Activated naive CD4-positive, alpha-beta T cell treated with anti-CD3 and anti-CD28 coated beads, Interleukin-2, amount 50 U/mL, for 16 hours (primary cell): ENCODE data around the gene KCNJ11.
A peak's percentile ranks its signal among the peaks of the same experiment; 100 is the strongest.

Experiments
- DNase-seq: peaks from one replicate; pipeline ENCODE4 v3.0.0-alpha.2; 2020

The KCNJ11 gene

DNA sequence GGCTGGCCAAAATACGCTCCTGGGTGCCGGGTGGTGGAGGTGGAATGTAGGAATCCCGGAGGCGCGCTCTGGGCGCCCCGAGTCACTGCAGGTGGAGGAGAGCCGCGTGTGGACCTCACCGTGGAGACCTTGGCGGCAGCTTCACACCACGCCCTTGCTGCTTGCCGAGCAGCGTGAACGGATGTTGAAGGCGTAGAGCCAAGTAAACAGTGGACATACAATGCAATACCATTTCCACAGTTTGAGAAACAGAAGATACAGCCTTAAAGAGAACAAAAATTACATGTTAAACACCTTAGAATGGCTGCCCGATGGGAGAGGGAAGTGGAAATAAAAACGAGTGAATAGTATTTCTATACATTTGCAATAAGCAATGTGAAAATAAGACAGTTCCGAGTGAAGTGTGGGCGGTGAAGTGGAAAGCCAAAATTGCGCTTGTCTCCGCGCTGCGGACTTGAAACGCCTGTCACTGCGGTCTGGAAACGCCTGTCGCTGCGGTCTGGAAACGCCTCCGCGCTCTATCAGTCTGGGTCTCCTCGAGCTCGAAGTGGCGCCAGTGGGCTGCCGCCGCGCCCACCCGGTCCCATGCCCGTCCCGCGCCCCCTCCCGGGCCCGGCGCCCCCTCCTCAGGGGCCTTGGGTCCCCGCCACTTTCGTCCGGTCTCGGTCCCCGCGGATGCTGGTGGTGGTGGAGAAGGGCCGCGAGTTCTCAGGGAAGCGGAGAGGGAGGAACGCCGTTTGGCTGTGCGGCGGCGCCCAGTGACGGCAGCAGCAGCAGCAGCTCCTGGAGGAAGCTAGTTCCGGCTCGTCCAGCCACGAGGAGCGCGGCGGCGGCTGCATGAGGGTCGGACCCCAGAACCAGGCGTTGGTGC is 35.3 kb downstream of the KCNJ11 start:
- peak; percentile 54 for DNase-seq

DNA sequence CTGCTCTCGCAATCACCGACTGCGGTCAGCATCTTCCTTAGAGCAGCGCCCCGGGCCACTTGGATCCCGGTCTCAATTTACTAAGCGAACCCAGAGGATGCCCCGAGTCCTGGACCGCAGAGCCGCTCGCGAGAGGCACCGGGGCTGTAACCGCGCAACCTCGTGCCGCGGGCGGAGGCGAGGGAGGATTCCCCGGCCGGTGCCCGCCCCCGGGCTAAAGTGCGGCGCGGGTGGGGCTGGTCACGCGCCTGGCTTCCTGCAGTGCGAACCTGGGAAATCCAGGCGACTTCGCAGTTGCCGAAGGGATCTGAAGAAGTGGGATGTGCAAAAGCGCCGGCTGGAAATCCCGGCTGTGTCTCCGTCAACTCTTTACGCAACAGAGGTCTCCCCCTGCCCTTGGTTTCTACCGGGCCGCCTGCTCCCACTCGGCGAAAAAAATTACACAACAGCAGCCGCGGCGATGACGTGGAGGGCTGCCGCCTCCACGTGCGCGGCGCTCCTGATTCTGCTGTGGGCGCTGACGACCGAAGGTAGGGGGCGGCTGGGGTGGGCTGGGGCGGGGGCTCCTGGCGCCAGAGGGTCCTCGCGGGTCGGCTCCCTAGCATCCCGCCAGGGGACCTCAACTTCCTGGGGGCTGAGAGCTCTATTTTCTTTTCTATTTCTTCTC is 36.8 kb downstream of the KCNJ11 start, which contains the start of gene NCR3LG1:
NCR3LG1 (plus strand) TSS at position 291 of the 667 bp plus-strand sequence; CDS start at position 461, 170 bp downstream.
- DNase-seq: peak; percentile 65

DNA sequence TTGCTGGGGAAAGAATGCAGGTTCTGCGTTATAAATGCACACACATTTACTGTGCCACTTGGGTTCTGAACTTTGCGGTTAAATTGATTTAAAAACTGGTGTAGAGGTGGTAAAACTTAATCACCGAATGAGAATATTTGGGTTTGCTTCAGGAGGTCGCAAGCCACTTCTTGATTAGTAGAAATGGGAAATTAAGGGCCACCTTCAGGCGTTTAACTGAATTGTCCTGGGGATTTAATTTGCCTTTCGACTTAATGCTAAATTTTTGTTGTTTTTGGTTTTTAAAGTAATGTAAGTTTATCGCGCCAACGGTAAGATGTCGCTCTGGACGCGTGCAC is 37.3 kb downstream of the KCNJ11 start:
- DNase-seq: no peak

DNA sequence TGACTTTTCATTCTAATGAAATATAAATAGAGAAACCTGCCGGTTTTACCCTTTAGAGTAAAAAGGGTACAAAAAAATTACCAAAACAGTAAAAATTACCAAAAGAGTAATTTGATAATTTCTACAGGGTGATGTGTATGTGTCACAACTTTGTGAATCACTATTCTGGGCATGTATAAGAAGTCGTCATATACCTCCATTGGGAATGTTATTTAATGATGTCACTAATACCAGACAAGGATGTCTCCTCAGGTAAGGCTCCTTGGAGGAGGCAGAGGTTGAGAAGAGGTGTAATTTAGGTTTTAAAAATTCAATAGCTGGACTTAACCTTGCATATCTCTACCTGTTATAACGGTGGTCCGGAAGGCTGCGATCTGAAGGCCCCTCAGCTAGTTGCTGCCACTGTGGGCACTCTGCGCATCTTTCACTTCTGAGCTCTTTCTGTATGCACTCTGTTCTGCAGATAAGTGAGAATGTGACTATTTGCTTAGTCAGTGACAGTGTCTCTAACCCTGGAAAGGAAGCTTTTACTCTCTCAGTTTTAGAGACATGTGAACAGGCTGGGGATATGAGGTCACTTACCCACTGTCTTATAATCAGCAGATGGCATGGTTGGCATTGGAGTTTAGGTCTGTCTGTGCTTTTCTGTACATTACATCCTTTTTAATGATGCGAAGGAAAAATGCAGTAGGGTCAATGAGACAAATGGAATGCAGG is 37.8 kb downstream of the KCNJ11 start:
- DNase-seq: no peak

DNA sequence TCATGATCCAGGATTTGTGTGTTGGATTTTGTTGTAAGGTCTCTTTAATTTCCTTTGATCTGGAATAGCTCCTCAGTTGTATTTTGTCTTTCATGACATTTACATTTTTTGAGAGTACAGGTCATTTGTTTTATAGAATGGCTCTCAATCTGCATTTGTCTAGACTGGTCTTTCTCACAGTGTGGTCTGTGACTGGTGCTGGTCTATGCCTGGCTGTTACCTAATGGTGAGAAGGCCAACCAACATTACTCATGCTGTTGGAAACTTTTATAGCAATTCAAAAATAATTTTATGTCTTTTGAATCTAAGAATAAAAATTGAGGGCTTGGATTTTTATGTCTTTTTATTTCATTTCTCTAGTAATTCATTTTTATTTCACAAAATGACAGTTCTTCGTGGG is 40.8 kb downstream of the KCNJ11 start:
- no peak for DNase-seq

DNA sequence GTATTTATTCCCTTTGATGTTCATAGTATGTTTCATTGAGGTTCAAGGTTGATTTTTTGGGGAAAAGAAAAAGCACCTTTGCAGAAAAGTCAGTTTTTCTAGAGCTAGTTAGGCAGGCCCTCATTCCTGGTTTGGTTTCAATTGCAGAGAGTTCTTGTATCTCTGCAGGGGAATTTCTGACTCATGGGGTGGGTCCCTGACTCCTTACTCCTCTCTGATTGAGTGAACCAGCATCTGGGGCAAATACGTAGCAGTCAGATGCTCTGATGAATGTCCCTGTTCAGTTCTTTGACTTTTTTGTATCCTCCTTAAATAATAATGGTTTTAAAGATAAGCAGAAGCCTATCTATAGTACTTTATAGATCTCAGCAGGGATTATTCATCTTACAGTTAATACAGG is 44.6 kb downstream of the KCNJ11 start:
- peak; percentile 53 for DNase-seq

DNA sequence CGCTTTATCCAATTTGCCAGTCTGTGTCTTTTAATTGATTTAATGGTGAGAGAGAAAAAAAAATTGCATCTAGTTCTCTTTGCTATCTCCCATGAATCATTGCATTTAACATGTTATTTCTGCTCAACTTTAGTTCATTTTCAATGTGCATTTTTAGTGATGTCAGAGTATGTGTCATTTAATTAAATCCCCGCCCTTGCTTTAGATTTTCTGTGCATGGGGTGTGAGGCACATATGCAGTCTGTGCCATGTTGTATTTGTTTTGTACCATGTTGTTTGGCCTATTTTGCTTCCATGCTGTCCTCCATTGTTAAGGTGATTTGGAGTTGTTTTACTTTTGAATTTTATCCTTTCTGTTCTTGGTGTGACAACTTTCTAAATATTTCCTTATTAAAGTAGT is 45.2 kb downstream of the KCNJ11 start:
- DNase-seq: no peak
